Fibroblast of pulmonary artery (primary cell): ENCODE results near the gene KAT5.

ENCODE experiments used
- DNase-seq: peaks from one replicate; pipeline ENCODE4 v3.0.0-alpha.2; 2010; ENCODE audit warnings: low read depth
- H3K4me3 ChIP-seq: replicated peaks from 2 replicates; pipeline ENCODE4 v1.5.1; 2011; ENCODE audit warnings: low read depth, mild to moderate bottlenecking, control low read depth, low read length, moderate library complexity
- CTCF ChIP-seq: IDR thresholded peaks from 2 replicates; pipeline ENCODE4 v1.5.1; 2011; ENCODE audit warnings: mild to moderate bottlenecking, control low read depth, low read length, inconsistent platforms; ENCODE audit errors: missing control alignments

The KAT5 gene

GRCh38 chr11:65710421-65710820, 1.6 kb upstream of the KAT5 start:
- no peak for TF ChIP-seq CTCF
- no peak for DNase-seq
- no peak overlapping the region for H3K4me3 ChIP-seq

GRCh38 chr11:65712633-65713076, 603 bp downstream of the KAT5 start:
- TF ChIP-seq CTCF, result no peak
- DNase-seq, result no peak
- H3K4me3 ChIP-seq, result peak overlapping the region; percentile 67

DNA sequence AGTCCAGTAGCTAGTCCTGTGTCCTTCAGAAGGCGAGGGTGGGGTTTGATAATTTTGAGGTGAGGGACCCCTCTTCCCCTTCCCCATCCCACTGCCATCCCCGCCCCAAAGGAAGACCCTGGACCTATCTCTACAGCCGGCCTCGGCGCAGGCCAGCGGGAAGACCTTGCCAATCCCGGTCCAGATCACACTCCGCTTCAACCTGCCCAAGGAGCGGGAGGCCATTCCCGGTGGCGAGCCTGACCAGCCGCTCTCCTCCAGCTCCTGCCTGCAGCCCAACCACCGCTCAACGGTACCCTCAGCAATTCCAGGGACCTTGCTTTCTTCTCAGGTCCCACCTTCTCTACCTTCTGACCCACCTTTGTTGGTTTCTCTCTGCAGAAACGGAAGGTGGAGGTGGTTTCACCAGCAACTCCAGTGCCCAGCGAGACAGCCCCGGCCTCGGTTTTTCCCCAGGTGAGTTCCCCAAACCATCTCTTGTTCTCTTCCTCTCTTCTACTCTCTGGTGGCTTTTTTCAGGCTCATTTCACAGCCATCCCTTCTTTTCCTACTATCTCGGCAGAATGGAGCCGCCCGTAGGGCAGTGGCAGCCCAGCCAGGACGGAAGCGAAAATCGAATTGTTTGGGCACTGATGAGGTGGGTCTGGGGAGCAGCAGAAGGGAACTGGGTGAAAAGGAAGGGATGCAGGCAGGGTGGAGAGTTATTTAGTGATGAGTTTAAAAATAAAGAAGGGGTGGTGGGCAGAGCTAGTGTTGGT, 1.3 kb downstream of the KAT5 start:
- peak overlapping the region; percentile 67 for H3K4me3 ChIP-seq
- DNase-seq, result no peak
- no peak for TF ChIP-seq CTCF

DNA sequence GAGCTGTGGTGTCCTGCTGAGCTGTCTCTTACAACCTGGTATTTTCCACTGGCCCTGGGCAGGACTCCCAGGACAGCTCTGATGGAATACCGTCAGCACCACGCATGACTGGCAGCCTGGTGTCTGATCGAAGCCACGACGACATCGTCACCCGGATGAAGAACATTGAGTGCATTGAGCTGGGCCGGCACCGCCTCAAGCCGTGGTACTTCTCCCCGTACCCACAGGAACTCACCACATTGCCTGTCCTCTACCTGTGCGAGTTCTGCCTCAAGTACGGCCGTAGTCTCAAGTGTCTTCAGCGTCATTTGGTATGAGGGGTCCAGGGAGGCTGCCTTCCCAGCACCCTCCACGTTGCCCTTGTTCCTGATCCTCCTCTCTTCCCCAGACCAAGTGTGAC, 2.4 kb downstream of the KAT5 start:
- H3K4me3 ChIP-seq, result no peak overlapping the region
- TF ChIP-seq CTCF, result no peak
- no peak for DNase-seq

DNA sequence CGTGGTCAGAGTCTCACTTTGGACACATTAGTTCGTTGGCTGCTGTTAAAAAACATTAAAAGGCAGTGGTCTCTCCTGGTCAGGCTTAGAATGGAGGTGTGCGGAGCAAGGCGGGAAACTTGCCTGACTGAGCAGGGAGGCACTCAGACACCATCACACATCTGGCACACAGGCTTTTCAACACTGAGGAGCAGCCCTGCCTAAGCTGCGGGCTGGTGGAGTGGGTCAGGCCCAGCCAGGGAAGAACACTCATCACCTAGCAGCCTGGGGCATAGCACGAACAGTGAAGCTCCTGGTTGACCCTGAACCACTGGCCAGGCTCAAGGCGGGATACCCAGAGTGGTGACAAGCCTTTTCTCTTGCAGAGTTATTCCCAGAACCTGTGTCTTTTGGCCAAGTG, 4.2 kb downstream of the KAT5 start:
- DNase-seq, result no peak
- H3K4me3 ChIP-seq, result no peak overlapping the region
- TF ChIP-seq CTCF, result no peak

- DNase-seq, result no peak
- no peak for TF ChIP-seq CTCF
- no peak overlapping the region for H3K4me3 ChIP-seq
Measured at GRCh38 chr11:65716774-65717405, 4.8 kb downstream of the KAT5 start.
